Keratinocyte (primary cell): ENCODE measurements around the gene TSEN34. TPM values are rescaled to one million over a fixed set of nuclear protein-coding genes. Genes with fewer than 3 reads are reported as not detected.

Source experiments
- DNase-seq: peaks from one replicate; pipeline ENCODE4 v3.0.0-alpha.2; 2011; ENCODE audit warnings: low read depth, missing footprints, low spot score
- FAIRE-seq: peaks from 2 replicates; lab custom pipeline; 2011; peaks lifted over from hg19 to GRCh38; lab: Jason Lieb, UNC
- H2AFZ ChIP-seq: 2 replicates; pipeline ENCODE4 v1.6.0; 2012; ENCODE audit warnings: low read length, control low read depth, inconsistent platforms; ENCODE audit not compliant: control insufficient read depth
- H3K27ac ChIP-seq: 2 replicates; pipeline ENCODE4 v1.5.1; 2011; ENCODE audit warnings: low read length; ENCODE audit not compliant: control insufficient read depth, insufficient read depth
- H3K27me3 ChIP-seq: 3 replicates; pipeline ENCODE4 v1.6.0; 2011; ENCODE audit warnings: low read length; ENCODE audit not compliant: control insufficient read depth, insufficient read depth; ENCODE audit errors: extremely low read depth
- H3K36me3 ChIP-seq, 2 experiments: 2 replicates in 1 of 2; 3 replicates in 1 of 2; pipeline ENCODE4 v1.5.1; 2011; ENCODE audit warnings: low read length in 2 of 2, mild to moderate bottlenecking in 1 of 2; ENCODE audit not compliant: control insufficient read depth in 2 of 2, insufficient read depth in 2 of 2; ENCODE audit errors: extremely low read depth in 1 of 2
- H3K4me1 ChIP-seq: 3 replicates; pipeline ENCODE4 v1.5.1; 2011; ENCODE audit warnings: low read length; ENCODE audit not compliant: control insufficient read depth, insufficient read depth; ENCODE audit errors: extremely low read depth
- H3K4me2 ChIP-seq: 3 replicates; pipeline ENCODE4 v1.6.0; 2011; ENCODE audit warnings: low read depth, low read length; ENCODE audit not compliant: control insufficient read depth, insufficient read depth; ENCODE audit errors: extremely low read depth
- H3K4me3 ChIP-seq, 3 experiments: fragments of 200-600 bp in 1 of 3; sonication (generic) in 1 of 3; 2 replicates in 2 of 3; 3 replicates in 1 of 3; pipeline ENCODE4 v1.5.1; 2011 to 2016; ENCODE audit warnings: low read length in 3 of 3, mild to moderate bottlenecking in 3 of 3, control low read depth in 2 of 3, inconsistent platforms in 1 of 3, low read depth in 1 of 3, mixed read lengths in 1 of 3, mixed run types in 1 of 3, moderate library complexity in 1 of 3; ENCODE audit not compliant: control insufficient read depth in 2 of 3, insufficient read depth in 2 of 3; ENCODE audit errors: extremely low read depth in 1 of 3
- H3K79me2 ChIP-seq: 2 replicates; pipeline ENCODE4 v1.6.0; 2012; ENCODE audit warnings: low read length; ENCODE audit not compliant: control insufficient read depth, insufficient read depth
- H3K9ac ChIP-seq: 3 replicates; pipeline ENCODE4 v1.6.0; 2011; ENCODE audit warnings: low read length; ENCODE audit not compliant: control insufficient read depth, insufficient read depth; ENCODE audit errors: extremely low read depth
- H3K9me1 ChIP-seq: 3 replicates; pipeline ENCODE4 v1.6.0; 2011; ENCODE audit warnings: low read length; ENCODE audit not compliant: control insufficient read depth, insufficient read depth; ENCODE audit errors: extremely low read depth
- H3K9me3 ChIP-seq: 2 replicates; pipeline ENCODE4 v1.5.1; 2012; ENCODE audit warnings: low read depth, low read length; ENCODE audit not compliant: control insufficient read depth
- H4K20me1 ChIP-seq: 3 replicates; pipeline ENCODE4 v1.6.0; 2011; ENCODE audit warnings: low read length; ENCODE audit not compliant: control insufficient read depth, insufficient read depth; ENCODE audit errors: extremely low read depth
- EZH2 ChIP-seq: IDR thresholded peaks from one replicate; pipeline ENCODE4 v1.6.1; 2012; ENCODE audit warnings: inconsistent platforms, mild to moderate bottlenecking, low read length, moderate library complexity
- dilution Hi-C: fragments of 300-500 bp; cut with MboI; formaldehyde crosslinking; loops from one replicate; pipeline ENCODE4 v1.7.0; 2020; ENCODE audit warnings: low sequenced_read_pairs; ENCODE audit not compliant: extremely low pct_ligation_motif_present
- polyA plus RNA-seq, 5 experiments: library from polyadenylated mRNA; depleted of rRNA in 3 of 5; stranded (reverse) in 3 of 5; stranded (forward) in 1 of 5; unstranded in 1 of 5; fragments of >200 nt; gene quantifications; 1 replicate in 1 of 5; 2 replicates in 3 of 5; 3 replicates in 1 of 5; pipeline versions ENCODE4 v1.2.1 to v1.2.3, GENCODE V29; 2011 to 2012; ENCODE audit warnings: missing spikeins in 2 of 5, low read depth in 1 of 5, low replicate concordance in 1 of 5
- TF ChIP-seq, protein P1 (sequence below), 3 experiments: IDR thresholded peaks in 1 of 3; conservative IDR thresholded peaks in 1 of 3; optimal IDR thresholded peaks in 1 of 3; 2 replicates in 2 of 3; 3 replicates in 1 of 3; pipeline versions ENCODE3 to v1.5.1; 2011; ENCODE audit warnings: low read length in 3 of 3, mild to moderate bottlenecking in 3 of 3, moderate library complexity in 2 of 3, control low read depth in 1 of 3, inconsistent platforms in 1 of 3; ENCODE audit not compliant: insufficient read depth in 2 of 3; ENCODE audit errors: extremely low read depth in 1 of 3

The TSEN34 gene
- polyA plus RNA-seq, 1 donor (not counting 4 experiments of a cell fraction or from before 2014, with no cell fraction given), result 36.5 TPM

DNA sequence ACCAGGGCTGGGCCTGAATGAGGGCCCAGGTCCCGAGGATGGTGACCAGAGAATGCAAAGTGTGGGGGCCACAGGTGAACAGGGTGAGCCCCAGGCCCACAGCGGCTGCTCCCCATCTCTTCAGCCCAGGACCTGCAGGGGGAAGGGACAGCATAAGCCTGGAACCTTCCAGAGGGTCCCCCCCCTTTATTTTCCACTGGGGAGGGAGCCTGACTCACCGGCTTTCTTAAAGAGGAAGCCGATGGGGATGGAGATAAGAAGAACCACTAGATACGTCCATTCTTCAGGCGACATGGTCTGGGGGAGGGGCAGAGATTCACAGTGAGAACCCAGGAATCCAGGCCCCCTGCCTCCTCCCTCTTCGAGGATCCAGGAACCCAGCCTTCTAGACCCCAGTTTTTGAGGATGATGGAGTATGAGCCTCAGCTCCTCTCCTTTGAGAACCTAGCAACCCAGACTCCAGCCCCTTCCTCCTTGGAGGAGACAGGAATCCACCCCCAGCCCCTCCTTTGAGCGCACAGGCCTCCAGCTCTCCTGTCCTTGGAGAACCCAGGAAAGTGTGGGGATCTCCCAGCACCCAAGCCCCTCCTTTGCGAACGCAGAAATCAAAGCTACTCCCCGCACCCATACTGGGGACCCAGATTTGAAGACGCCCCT is 2.8 kb upstream of the TSEN34 start:
- no peaks in the 10 kb centered on the region for H3K27me3 ChIP-seq
- H3K9ac ChIP-seq, result peak overlapping the region; percentile 99
- H2AFZ ChIP-seq, result peak overlapping the region; percentile 27
- peaks cover 15% of the 10 kb centered on the region for H3K4me1 ChIP-seq
- DNase-seq, result no peak
- H4K20me1 ChIP-seq, result no peaks in the 10 kb centered on the region
- dilution Hi-C loops, result no loop called here
- TF ChIP-seq, protein P1, sequence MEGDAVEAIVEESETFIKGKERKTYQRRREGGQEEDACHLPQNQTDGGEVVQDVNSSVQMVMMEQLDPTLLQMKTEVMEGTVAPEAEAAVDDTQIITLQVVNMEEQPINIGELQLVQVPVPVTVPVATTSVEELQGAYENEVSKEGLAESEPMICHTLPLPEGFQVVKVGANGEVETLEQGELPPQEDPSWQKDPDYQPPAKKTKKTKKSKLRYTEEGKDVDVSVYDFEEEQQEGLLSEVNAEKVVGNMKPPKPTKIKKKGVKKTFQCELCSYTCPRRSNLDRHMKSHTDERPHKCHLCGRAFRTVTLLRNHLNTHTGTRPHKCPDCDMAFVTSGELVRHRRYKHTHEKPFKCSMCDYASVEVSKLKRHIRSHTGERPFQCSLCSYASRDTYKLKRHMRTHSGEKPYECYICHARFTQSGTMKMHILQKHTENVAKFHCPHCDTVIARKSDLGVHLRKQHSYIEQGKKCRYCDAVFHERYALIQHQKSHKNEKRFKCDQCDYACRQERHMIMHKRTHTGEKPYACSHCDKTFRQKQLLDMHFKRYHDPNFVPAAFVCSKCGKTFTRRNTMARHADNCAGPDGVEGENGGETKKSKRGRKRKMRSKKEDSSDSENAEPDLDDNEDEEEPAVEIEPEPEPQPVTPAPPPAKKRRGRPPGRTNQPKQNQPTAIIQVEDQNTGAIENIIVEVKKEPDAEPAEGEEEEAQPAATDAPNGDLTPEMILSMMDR (optimal IDR thresholded peaks at IDR 0.05 in 1 of 3, IDR thresholded peaks at IDR 0.05 in 1 of 3, conservative IDR thresholded peaks at IDR 0.05 in 1 of 3; ENCODE audit: extremely low read depth in 1 of 3, insufficient read depth in 2 of 3, low read length in 3 of 3), result no peak
- no peak for TF ChIP-seq EZH2
- FAIRE-seq, result no peak
- H3K79me2 ChIP-seq, result peaks cover 45% of the 10 kb centered on the region
- peaks cover 14 to 23% of the 10 kb centered on the region in 2 experiments for H3K36me3 ChIP-seq
- H3K27ac ChIP-seq, result peak overlapping the region; percentile 62
- H3K9me1 ChIP-seq, result no peaks in the 10 kb centered on the region
- peak overlapping the region; percentile 94 for H3K4me2 ChIP-seq
- peak overlapping the region; percentile 82 to 95 (median 87) for H3K4me3 ChIP-seq
- no peaks in the 10 kb centered on the region for H3K9me3 ChIP-seq

DNA sequence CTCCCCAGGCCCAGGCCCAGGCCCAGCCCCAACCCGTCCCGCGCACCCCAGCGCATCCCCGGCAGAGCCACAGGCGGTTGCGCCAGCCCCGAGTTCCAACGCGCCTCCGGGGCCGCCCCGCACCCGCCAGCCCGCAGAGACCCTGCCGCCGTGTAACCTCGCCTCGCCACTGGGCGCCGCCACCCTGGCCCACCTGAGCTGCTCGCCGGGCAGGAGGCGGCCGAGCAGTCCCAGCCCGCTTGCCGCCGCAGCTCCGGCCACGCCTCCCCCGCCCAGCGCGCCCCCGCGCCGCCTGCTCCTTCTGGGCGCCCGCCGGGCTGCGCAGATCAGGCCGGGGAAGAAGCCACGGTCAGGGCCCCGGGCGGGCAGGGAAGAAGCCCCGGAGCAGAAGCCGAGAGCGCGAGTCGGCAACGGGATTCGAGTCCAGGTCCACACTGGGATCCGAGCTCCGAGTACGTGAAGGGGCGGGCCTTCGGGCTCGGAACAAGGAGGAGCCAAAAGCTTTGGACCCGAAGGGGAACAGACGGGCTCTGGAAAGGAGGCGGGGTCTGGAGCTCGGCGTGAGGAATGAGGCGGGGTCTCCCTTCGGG is 1.9 kb upstream of the TSEN34 start, which contains the start of gene MBOAT7:
MBOAT7 (minus strand) TSS at position 436 of the 590 bp plus-strand sequence. CDS start 1,072 bp downstream, outside the sequence.
- Histone ChIP-seq H3K9me1 (no peaks in the 10 kb centered on the region), H3K79me2 (peaks cover 45% of the 10 kb centered on the region), H3K27me3 (no peaks in the 10 kb centered on the region), H3K4me2 (peak within 1 kb of the TSS; percentile 94), H4K20me1 (no peaks in the 10 kb centered on the region), H3K4me1 (peaks cover 15% of the 10 kb centered on the region), H3K27ac (peak within 1 kb of the TSS; percentile 99), H2AFZ (peak within 1 kb of the TSS; percentile 98), H3K9me3 (no peaks in the 10 kb centered on the region), H3K4me3 (peak within 1 kb of the TSS; percentile 82 to 95 (median 87)), H3K36me3 (peaks cover 18 to 20% of the 10 kb centered on the region in 2 experiments), H3K9ac (peak within 1 kb of the TSS; percentile 99)
- dilution Hi-C loops, result no loop called here
- FAIRE-seq (no peak), DNase-seq (no peak)
- TF ChIP-seq, protein P1 (optimal IDR thresholded peaks at IDR 0.05 in 1 of 3, IDR thresholded peaks at IDR 0.05 in 1 of 3, conservative IDR thresholded peaks at IDR 0.05 in 1 of 3; ENCODE audit: extremely low read depth in 1 of 3, insufficient read depth in 2 of 3, low read length in 3 of 3), result peak in 2 of 3 experiments; percentile 8 to 54
- no peak for TF ChIP-seq EZH2
